ENCODE measurements around the gene ECI2.

ECI2 gene

DNA sequence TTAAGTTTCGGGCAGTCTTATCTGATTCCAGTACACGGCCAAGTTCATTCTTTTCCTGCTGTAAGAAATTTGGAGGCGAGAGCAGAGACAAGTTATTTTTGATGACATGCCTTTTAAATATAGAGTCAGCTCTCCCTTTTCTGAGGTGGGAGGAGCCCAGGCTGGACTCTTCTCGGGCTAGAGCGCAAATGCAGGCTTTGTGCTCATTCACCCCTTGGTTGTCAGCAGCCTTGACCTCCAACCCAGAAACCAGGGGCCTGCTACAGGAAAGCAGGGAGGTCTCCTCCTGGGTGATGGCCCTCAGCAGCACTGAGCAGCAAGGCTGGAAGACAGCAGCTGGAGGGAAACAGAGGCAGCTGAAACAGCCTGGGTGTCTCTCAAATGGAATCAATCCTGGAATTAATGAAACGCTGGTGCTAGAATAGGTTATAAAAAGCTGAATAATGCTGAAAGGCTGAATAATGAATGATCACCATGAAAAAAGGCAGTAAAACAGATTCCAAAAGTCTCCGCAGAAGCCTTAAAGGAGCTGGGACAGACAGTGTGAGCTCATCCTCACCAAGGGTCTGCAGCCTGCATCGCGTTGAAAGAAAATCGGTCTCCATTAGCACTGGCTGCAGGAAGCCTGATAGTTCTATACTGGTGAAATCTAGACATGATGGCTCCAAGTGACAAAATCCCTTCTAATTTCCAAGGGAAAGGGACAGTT, 28.2 kb upstream of the ECI2 start:
- no peak overlapping the region for H3K4me3 ChIP-seq (replicated peaks; ENCODE audit: low read depth, low read length)
- TF ChIP-seq, protein P1, sequence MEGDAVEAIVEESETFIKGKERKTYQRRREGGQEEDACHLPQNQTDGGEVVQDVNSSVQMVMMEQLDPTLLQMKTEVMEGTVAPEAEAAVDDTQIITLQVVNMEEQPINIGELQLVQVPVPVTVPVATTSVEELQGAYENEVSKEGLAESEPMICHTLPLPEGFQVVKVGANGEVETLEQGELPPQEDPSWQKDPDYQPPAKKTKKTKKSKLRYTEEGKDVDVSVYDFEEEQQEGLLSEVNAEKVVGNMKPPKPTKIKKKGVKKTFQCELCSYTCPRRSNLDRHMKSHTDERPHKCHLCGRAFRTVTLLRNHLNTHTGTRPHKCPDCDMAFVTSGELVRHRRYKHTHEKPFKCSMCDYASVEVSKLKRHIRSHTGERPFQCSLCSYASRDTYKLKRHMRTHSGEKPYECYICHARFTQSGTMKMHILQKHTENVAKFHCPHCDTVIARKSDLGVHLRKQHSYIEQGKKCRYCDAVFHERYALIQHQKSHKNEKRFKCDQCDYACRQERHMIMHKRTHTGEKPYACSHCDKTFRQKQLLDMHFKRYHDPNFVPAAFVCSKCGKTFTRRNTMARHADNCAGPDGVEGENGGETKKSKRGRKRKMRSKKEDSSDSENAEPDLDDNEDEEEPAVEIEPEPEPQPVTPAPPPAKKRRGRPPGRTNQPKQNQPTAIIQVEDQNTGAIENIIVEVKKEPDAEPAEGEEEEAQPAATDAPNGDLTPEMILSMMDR (IDR thresholded peaks at IDR 0.05; ENCODE audit: low read depth, low read length, missing control alignments): no peak
- DNase-seq (ENCODE audit: extremely low read depth, low read depth): no peak

DNA sequence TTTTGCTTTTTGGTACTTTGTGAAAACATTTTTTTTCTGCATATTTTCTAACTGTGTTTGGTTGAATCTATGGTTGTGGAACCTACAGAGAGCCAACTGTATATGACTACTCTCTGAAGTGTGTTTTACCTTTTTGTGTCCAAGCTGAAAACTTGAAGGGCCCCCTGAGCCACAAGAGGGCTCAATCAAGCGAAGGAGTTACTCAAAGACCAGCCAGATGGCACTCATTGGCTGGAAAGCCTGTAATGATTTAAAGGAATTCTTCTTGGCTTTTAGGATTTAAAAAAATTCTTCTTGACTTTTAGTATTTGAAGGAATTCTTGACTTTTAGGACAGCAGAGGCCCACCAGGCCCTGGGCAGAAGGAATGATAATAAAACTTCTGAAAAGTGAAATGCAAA, 27.0 kb upstream of the ECI2 start:
- DNase-seq (ENCODE audit: extremely low read depth, low read depth): no peak
- H3K4me3 ChIP-seq (replicated peaks; ENCODE audit: low read depth, low read length): no peak overlapping the region
- TF ChIP-seq, protein P1 (IDR thresholded peaks at IDR 0.05; ENCODE audit: low read depth, low read length, missing control alignments): peak; percentile 7

DNA sequence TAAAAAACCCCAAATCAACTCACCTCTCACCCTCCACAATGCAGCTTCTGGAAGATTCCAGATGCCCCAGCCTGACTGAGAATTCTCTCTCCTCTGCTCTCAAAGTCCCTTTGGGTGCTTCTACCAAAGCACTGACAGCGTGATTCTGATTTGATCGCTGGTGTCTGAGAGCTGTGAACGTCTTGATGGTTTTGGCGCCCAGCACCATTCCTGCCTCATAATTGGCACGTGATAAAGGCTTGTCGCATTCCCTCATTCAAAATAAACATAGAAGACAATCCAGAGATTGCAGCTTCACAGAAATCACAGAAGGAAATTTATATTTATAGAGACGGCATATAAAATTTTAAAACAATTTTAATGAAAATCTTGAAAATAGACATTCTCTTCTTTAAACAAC, 24.1 kb upstream of the ECI2 start:
- no peak overlapping the region for H3K4me3 ChIP-seq (replicated peaks; ENCODE audit: low read depth, low read length)
- TF ChIP-seq, protein P1 (IDR thresholded peaks at IDR 0.05; ENCODE audit: low read depth, low read length, missing control alignments): no peak
- DNase-seq (ENCODE audit: extremely low read depth, low read depth): no peak

DNA sequence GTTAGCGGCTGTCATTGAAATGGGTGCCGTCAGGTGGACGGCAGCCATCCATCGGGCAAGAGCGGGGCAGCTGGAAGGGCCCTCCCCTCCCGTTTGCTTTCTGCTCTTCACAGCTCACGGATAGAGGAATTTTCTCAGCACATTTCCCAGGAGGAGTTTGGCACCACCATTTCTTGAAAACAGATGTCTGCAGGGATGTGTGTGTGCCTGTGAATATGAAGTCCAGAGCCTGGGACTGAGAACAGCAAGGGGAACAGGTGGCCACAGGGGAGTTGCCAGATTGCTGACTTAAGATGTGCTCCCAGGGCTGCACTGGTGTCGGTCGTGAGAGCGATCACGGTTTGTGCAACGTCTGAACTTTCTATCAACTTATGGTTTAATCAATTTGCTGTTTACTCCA, 22.1 kb upstream of the ECI2 start:
- no peak overlapping the region for H3K4me3 ChIP-seq (replicated peaks; ENCODE audit: low read depth, low read length)
- no peak for DNase-seq (ENCODE audit: extremely low read depth, low read depth)
- TF ChIP-seq, protein P1 (IDR thresholded peaks at IDR 0.05; ENCODE audit: low read depth, low read length, missing control alignments): no peak

DNA sequence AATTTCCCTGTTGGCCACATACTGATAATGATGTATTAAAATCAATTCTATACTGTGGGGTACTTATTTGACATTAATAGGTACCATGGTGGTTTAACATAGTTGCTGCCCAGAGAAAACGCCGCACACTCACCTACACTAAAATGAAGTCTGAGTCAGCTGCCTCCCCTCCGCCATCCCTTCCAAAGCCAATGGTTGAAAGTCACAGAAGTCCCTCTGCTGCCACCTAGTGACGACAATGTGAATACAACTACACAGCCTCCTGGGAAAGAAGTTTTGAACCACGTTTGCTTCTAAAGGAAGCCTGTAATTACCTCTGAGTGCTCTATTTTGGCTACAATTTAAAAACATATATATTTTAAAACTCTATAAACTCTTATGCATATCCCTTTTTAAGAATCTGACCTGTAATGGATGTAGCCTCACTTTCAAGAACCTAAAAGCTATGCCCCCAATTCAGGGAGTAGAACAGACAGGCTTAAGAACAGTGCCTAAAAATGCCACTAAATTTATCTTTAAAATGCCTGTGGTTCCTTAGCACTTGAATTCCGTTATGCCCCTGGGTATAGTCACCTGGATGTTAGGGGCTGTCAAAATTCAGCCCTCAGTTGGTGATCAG, 20.6 kb upstream of the ECI2 start:
- DNase-seq (ENCODE audit: extremely low read depth, low read depth): peak; percentile 79
- H3K4me3 ChIP-seq (replicated peaks; ENCODE audit: low read depth, low read length): no peak overlapping the region
- TF ChIP-seq, protein P1 (IDR thresholded peaks at IDR 0.05; ENCODE audit: low read depth, low read length, missing control alignments): peak; percentile 83

DNA sequence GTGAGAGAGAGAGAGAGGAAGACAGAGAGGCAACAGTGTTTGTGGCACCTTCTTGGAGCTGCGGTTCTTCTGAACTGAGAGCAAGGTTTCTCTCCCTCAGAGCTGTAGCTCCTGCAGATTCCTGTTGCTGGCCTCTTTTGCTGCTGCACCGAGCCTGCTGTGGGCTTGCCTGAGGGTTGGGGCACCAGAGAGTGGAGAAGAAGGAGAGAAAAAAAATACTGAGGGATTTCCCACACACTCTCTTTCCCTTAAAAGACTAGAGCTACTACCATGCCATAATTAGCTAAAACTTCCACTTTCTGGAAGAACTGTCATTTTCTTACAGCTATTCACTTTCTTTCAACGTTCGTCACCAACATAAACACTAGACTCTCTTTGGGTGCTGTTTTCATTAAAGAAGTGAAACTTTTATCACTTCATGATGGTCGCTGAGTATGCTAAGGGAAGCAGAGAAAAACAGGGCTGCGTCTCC, 18.2 kb upstream of the ECI2 start:
- TF ChIP-seq, protein P1 (IDR thresholded peaks at IDR 0.05; ENCODE audit: low read depth, low read length, missing control alignments): no peak
- no peak for DNase-seq (ENCODE audit: extremely low read depth, low read depth)
- H3K4me3 ChIP-seq (replicated peaks; ENCODE audit: low read depth, low read length): no peak overlapping the region
